Activated T-helper 1 cell treated with Interleukin-2 at 50 U/mL for 16 hours (primary cell): ENCODE results near the gene SLC12A8.

Experiments
- DNase-seq: peaks from one replicate; pipeline ENCODE4 v3.0.0-alpha.2; 2020; ENCODE audit warnings: low read depth

Gene SLC12A8

GRCh38 chr3:125213946-125214542 is 1.5 kb upstream of the SLC12A8 start:
- no peak for DNase-seq

DNA sequence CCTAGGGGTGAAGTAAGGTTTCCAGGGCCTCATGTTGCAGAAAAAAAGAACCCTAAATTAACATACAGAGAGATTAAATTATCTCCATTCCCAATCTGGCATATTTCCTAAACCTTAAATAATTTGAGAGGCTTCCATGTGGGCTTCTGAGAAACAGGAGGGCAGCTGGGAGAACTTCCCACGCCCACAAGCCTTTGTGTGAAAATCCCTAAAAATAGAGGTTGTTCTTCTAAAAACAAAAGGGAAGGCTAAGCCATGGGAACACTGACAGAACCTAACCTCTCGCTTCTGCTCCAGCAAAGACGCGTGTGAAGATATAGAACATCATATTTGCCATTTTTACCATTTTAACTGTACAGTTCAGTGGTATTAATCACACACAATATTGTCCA is 812 bp upstream of the SLC12A8 start:
- DNase-seq = no peak

GRCh38 chr3:125212091-125212508 is 448 bp downstream of the SLC12A8 start:
- DNase-seq = no peak

DNA sequence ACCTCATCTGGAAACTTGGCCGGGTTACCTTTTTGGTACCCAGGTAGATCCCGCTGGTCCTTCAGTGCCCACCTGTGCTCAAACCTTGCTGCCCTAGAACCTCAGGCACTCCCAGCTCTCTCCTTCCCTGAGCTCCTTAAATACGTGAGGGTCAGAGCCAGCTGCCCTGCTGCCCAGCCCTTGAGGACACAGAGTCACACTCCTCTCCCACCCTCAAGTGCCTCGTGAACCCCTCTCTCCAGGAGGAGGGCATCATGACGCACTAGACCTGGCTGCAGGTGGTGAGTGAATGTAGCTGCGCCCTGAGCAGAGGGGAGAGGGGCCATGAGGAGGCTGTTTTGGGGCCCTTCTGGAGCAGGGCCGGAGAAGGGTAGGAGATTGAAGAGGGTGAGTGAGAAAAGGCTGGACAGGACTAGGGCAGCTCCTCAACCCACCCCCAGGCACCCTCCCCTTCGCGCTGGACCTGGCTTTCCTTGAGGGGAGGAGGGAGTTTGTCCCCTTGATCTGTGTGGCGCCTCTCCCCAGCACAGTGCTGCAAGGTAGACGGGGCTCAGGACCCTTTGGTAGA is 941 bp downstream of the SLC12A8 start:
- DNase-seq = no peak

DNA sequence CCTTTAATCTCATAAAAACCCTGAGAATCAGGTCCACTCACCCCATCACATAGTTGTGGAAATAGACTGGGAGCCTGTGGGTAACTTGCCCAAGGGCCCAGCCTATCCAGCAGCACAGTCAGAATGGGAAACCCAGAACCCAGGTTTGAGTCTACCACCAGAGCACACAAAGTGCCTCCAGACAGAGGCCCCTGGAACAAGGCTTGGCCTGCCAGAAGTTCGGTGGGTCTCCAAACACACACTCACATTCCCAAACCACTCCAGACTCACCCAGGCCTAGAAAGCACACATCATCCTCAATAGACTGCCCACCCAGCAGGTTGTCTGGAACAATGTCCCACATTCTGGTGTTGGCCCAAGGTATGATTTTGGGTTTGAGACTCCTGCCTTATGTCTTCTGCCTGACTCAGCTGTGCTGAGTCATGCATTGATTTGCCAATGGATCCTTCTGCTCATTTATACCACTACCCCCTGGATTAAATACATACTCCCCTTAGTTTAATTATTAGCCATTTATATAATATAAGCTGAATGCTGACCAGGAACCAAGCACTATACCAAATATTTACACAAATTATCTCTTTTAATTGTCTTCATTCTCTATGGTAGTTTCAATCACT is 4.5 kb downstream of the SLC12A8 start:
- DNase-seq = no peak

DNA sequence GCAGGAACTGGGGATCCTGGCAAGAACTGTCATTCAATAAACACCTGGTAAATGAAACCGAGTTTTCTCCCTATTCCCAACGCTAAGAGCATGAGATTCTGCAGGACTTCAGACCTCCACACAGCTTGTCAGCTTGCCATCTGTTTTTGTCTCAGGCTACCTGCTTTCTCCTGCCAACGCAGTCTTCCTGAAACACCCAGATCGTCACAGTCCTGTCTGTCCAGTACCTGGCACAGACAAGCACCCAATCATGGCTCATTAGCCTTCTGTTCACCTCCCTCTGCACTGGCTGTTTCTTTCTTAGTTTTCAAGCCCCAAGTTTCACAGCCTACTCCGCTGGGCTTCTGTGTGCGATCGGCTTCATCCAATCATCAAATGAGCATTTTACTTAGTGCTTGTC is 5.0 kb downstream of the SLC12A8 start:
- no peak for DNase-seq

DNA sequence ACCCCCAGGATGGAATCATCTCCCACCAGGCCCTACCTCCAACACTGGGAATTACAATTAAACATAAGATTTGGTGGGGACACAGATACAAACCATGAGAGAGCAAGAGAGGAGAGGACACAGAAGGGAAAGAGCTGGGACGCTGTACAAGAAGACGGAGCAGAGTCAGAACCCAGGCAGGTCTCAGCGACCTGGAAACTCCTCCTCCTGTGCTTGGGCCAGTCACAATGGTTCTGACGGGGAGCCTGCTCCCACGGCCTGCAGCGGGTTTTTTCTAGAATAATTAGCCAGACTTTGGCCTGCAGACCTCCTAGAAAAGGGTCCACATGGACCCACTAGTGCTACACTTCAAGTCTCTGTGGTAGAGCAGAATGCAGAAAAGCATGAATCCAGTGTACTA is 5.6 kb downstream of the SLC12A8 start:
- DNase-seq = no peak

DNA sequence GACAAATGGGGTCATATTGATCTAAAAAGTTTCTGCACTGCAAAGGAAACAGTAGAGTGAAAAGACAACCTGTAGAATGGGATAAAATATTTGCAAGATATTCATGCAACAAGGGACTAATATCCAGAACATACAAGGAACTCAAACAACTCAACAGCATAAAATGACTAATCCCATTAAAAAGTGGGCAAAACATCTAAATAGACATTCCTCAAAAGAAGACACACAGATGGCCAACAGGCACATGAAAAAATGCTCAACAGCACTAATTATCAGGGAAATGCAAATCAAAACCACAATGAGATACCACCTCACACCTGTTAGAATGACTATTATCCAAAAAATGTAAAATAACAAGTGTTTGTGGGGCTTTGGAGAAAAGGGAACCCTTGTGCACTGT is 8.8 kb downstream of the SLC12A8 start:
- no peak for DNase-seq

GRCh38 chr3:125202197-125202596 is 10.4 kb downstream of the SLC12A8 start:
- no peak for DNase-seq

- DNase-seq = no peak
Measured at GRCh38 chr3:125200731-125201139, 11.8 kb downstream of the SLC12A8 start.

- DNase-seq = no peak
Measured at GRCh38 chr3:125194849-125195601, 17.5 kb downstream of the SLC12A8 start.

- no peak for DNase-seq
Measured at GRCh38 chr3:125194061-125194848, 18.3 kb downstream of the SLC12A8 start.

DNA sequence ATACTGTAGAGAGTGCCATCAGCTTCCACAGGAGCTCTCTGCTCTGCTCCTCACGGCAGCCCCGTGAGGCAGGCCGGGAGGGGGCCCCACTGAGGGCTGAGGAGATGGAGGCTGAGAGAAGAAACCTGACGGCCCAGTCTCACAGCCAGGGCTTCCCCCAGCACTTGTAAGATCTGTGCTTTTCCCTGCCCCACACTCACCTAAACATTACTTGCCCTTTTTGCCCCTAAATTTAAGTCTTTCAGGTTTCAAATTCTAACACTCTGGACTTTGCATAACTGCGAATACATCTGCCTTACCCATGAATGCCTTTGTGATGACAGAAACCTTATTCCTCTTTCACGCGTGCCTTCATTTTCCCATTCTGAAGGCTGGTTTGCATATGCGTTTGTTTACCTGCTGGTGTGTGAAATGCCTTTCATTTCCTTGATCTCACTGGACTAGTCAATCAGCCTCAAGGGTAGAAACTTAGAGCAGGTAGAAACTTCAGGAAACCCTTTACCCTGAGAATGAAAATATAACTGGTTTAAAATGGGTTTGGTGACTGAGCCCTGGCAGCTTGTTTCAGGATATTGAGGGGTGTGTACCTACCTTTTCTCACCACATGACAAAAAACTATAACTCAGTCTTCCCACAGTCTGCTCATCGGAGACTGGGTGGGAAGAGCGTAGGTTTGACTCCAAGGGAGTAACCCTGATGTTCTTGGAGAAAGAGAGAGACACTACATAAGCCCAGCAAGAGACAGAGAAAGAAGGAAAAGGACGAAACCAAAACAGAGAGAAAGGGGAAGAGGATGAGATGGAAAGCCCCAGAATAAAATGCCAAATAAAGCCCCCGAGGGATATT is 20.1 kb downstream of the SLC12A8 start:
- no peak for DNase-seq

DNA sequence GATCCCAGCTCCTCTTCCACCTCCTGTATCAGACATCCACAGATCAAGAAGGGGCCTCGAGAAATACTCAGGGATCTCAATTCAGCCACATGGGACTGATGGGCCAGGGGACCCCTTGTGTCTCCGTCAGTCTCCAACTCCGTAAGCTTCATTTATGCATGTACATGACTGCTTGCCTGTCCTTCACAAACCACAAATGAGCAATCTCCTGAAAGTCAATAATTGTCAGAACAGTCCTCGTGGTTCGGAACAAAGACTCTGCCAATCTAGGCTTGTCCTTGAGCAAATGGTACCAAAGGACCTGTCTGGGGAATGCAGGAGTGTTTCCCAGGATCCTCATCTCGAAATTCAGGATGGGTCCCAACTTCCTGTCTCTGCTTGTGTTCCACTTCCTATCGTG is 20.8 kb downstream of the SLC12A8 start:
- DNase-seq = no peak

DNA sequence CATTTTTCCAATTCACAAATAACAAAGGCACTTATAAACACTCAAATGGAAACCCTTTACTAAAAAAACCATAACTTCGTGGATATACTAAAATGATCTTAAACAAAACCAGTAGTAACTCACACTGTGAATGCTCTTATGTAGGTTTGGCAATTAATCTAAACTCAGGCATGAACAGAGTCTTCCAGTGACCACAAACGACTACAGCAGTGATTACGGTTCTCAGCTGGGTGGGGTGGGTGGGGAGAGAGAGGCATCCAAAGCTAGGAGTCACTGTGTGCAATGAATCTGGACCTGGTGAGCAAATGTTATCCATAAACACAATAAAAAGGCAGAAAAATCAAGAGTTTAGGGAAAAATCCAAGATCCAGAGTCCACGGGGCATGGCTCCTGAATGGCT is 21.3 kb downstream of the SLC12A8 start:
- no peak for DNase-seq

GRCh38 chr3:125190786-125191185 is 21.8 kb downstream of the SLC12A8 start:
- DNase-seq = no peak

DNA sequence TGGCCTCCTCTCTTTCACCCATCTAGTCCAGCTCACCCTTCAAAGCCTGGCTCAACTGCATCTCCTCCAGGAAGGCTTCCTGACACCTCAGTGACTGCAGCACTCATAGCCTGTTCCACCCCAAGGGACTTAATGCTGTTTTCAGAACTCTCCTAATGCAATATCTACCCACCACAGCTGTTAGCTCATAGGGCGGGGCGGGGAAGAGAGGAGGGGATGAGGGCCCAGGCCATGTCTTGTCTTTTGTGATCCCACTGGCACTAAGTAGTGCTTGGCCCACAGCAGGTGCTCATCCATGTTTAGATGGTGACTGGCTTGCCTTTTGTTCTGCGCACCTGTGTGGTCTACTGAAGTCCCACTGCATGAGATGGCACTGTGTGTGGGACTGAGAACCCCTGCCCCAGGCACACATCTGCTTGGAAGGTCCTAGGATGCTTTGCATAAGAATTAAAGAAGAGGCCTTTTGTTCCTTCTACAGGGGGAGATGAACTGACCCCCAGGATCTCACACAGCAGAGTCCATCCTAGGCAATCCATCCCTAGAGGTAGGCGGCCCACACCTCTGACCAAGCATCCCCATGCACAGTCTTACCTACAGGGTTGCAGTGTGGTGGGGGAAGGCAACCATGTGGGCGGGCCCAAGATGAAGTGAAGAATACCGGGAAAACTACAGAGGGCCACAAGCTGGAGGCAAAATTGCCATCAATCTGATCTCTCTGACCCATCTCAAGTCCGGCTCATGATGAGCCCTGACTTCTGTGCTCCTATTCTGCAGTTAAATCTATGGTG is 23.0 kb downstream of the SLC12A8 start:
- no peak for DNase-seq

DNA sequence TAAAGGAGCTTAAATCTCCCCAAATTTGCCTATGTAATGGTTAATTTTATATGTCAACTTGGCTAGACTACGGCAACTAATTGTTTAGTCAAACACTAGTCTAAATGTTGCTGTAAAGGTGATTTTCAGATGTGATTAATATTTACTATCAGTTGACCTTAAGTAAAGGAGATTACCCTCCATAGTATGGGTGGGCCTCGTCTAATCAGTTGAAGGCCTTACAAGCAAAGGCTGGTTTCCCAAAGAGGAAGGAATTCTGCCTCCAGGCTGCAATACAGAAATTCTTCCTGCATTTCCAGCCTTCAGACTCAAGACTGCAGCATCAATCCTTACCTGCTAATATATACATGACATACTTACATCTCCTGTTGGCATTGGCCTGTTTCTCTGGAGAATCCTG is 23.6 kb downstream of the SLC12A8 start:
- DNase-seq = no peak

DNA sequence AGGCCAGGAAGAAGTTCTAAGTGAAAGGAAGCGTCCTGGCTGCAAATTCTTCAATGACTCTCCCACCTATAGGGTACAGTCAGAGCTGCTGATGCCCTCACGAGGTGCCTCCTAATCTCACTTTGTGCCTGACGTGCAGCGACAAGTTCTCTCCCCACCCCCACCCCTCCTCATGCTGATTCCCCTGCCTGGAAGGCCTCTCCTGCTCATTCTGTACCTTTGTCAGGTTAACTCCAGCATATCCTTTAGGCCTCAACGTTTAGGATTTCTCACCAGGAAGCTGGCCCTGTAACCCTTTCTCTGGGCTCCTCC is 25.0 kb downstream of the SLC12A8 start:
- no peak for DNase-seq

DNA sequence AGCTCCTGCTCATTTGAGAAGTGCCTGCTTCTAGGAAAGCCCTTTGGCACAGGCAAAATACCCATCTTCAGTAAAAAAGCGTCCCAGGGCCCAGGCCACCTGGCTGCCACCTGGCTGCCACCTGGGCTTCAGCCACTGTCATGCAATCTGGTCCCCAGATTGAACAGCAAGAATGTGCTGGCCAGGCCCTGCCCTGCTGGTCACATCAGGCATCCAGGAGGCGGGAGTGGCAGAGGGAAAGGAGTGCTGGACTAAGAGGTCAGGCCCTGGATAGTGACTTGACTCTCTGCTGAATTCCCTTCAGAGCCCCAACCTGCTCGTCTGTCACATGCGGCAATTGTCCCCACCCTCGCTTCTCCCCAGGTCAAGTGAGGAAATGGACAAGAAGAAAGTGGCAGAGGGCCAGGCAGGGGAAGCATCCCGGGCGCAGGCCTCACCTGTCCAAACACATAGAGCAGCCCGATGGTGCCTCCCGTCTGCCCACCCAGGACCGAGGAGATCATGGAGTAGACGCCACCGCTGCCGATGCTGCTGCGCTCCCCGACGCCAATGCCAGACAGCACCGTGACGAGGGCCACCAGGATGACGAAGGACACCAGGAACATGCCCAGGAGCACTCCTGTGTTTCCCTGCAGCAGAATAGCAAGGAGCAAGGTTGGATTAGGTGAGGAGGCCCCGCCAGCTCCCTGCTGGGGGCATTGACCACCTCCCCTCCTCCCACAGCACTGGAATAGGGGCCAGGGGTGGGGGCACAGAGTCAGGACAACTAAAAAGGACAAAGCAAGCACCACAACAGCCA is 25.5 kb downstream of the SLC12A8 start:
- no peak for DNase-seq
